Fibroblast of villous mesenchyme (primary cell): ENCODE results near the gene LRCOL1. TPM values are rescaled to one million over a fixed set of nuclear protein-coding genes. Genes with fewer than 3 reads are reported as not detected.

Experiments
- DNase-seq: peaks from one replicate; pipeline ENCODE4 v3.0.0-alpha.2; 2010; ENCODE audit warnings: low read depth
- H3K4me3 ChIP-seq: 2 replicates; pipeline ENCODE4 v1.5.1; 2011; ENCODE audit warnings: low read depth, mild to moderate bottlenecking, low read length
- CTCF ChIP-seq: IDR thresholded peaks from 2 replicates; pipeline ENCODE4 v1.5.1; 2012; ENCODE audit warnings: low read depth, mild to moderate bottlenecking, low read length; ENCODE audit not compliant: insufficient read depth
- total RNA-seq: library from RNA; depleted of rRNA; stranded (reverse); fragments of >200 nt; gene quantifications from 2 replicates; pipeline ENCODE4 v1.2.3, GENCODE V29; 2012

Gene LRCOL1
- total RNA-seq, 1 donor: not detected

GRCh38 chr12:132651444-132652100 lies 41.2 kb upstream of the LRCOL1 start:
- no peak for TF ChIP-seq CTCF
- H3K4me3 ChIP-seq: no peak overlapping the region
- no peak for DNase-seq

- no peak for DNase-seq
- TF ChIP-seq CTCF: no peak
These were observed 39.0 kb upstream of the LRCOL1 start for GRCh38 chr12:132649226-132649945.

GRCh38 chr12:132648616-132649225 lies 38.3 kb upstream of the LRCOL1 start:
- no peak for DNase-seq
- no peak overlapping the region for H3K4me3 ChIP-seq
- TF ChIP-seq CTCF: no peak

More at GRCh38 chr12:132649226-132649945, 39.0 kb upstream of the LRCOL1 start:
- no peak overlapping the region for H3K4me3 ChIP-seq

GRCh38 chr12:132647858-132648257 lies 37.5 kb upstream of the LRCOL1 start:
- no peak overlapping the region for H3K4me3 ChIP-seq
- no peak for TF ChIP-seq CTCF
- no peak for DNase-seq

- DNase-seq: no peak
- no peak overlapping the region for H3K4me3 ChIP-seq
- no peak for TF ChIP-seq CTCF
These were observed 36.5 kb upstream of the LRCOL1 start for GRCh38 chr12:132646850-132647249.

GRCh38 chr12:132642846-132643835 lies 32.8 kb upstream of the LRCOL1 start:
- TF ChIP-seq CTCF: no peak
- H3K4me3 ChIP-seq: no peak overlapping the region
- no peak for DNase-seq
